ENCODE results near the gene FOLR2.

GRCh38 chr11:72177656-72178055 lies 38.9 kb upstream of the FOLR2 start:
- TF ChIP-seq CTCF (IDR thresholded peaks at IDR 0.05) (no peak), POLR2A (IDR thresholded peaks at IDR 0.05) (no peak)

All from thyroid gland (tissue), 4 donors.